SW 1271 (cell line): ENCODE results near the gene PPOX.

Experiments used
- DNase-seq, 2 experiments: peaks; one replicate each; lab custom pipeline; 2025; lab: John Stamatoyannopoulos, UW

PPOX gene

GRCh38 chr1:161165742-161166668 is at the start of gene PPOX:
Gene PPOX (plus strand): TSS chr1:161166426. CDS start chr1:161166848, 422 bp downstream.
- peak; percentile 88 to 93 for DNase-seq

- peak; percentile 50 to 70 for DNase-seq
Observed at GRCh38 chr1:161117759-161118581, 48.3 kb upstream of the PPOX start, which contains the start of the genes NIT1 and PFDN2. Gene NIT1 (plus strand): TSS chr1:161118105. CDS start chr1:161118177, 72 bp downstream. Gene PFDN2 (minus strand): TSS chr1:161118037. CDS start chr1:161118026, 11 bp downstream.

GRCh38 chr1:161119092-161119903 is 46.9 kb upstream of the PPOX start:
- DNase-seq = peak; percentile 39 to 78

- no peak for DNase-seq
Observed at GRCh38 chr1:161121042-161121650, 45.1 kb upstream of the PPOX start.

- DNase-seq = no peak
Observed at GRCh38 chr1:161121834-161122233, 44.4 kb upstream of the PPOX start.

- no peak for DNase-seq
Observed at GRCh38 chr1:161122967-161123366, 43.3 kb upstream of the PPOX start.

- no peak for DNase-seq
Observed at GRCh38 chr1:161127649-161128048, 38.6 kb upstream of the PPOX start.

GRCh38 chr1:161128591-161129420 is 37.4 kb upstream of the PPOX start:
- no peak for DNase-seq

- no peak for DNase-seq
Observed at GRCh38 chr1:161130266-161130665, 36.0 kb upstream of the PPOX start.

GRCh38 chr1:161131523-161132409 is 34.5 kb upstream of the PPOX start:
- DNase-seq = peak in 1 of 2 experiments; percentile 6

- peak; percentile 55 to 89 for DNase-seq
Observed at GRCh38 chr1:161132410-161133219, 33.6 kb upstream of the PPOX start, which contains the start of gene DEDD. Gene DEDD (minus strand): TSS chr1:161132667. CDS start chr1:161124462, 8,205 bp downstream.

GRCh38 chr1:161133220-161133740 is 32.9 kb upstream of the PPOX start:
- DNase-seq = no peak

- no peak for DNase-seq
Observed at GRCh38 chr1:161137881-161138280, 28.3 kb upstream of the PPOX start.

GRCh38 chr1:161138431-161138830 is 27.8 kb upstream of the PPOX start:
- no peak for DNase-seq

- peak in 1 of 2 experiments; percentile 24 for DNase-seq
Observed at GRCh38 chr1:161139766-161140165, 26.5 kb upstream of the PPOX start.

GRCh38 chr1:161140755-161141400 is 25.3 kb upstream of the PPOX start:
- DNase-seq = no peak

GRCh38 chr1:161145832-161146231 is 20.4 kb upstream of the PPOX start:
- DNase-seq = no peak
